Aorta (tissue), 5 donors: Measurements from ENCODE around the gene TMEM119. TPM values are rescaled to one million over a fixed set of nuclear protein-coding genes. Genes with fewer than 3 reads are reported as not detected.
"Not testable (repeated sequence)": the region's sequence is repeated elsewhere in the genome, so short reads cannot be mapped to it uniquely, and the experiment has no call there.

Experiments used
- ATAC-seq: fragments of 200-7000 bp; cut with Tn5 transposase; one replicate; pipeline ENCODE4 v1.9.1; 2022; ENCODE audit warnings: moderate library complexity; ENCODE audit not compliant: low FRiP score
- DNase-seq, 2 donors: peaks; one replicate each; pipeline ENCODE4 v3.0.0-alpha.2; 2020
- H3K27ac ChIP-seq, 2 donors: one replicate each; pipeline ENCODE4 v1.5.1; 2013; ENCODE audit warnings: low read length in 2 of 2, mild to moderate bottlenecking in 2 of 2, moderate library complexity in 2 of 2, control low read depth in 1 of 2, inconsistent platforms in 1 of 2, low read depth in 1 of 2
- H3K27me3 ChIP-seq, 2 donors: one replicate each; pipeline ENCODE4 v1.6.1; 2013; ENCODE audit warnings: control low read depth in 1 of 2, low read length in 1 of 2, mild to moderate bottlenecking in 1 of 2, moderate library complexity in 1 of 2; ENCODE audit not compliant: insufficient read depth in 2 of 2, control insufficient read depth in 1 of 2
- H3K36me3 ChIP-seq, 2 donors: one replicate each; pipeline ENCODE4 v1.6.1; 2013; ENCODE audit warnings: control low read depth in 1 of 2, low read length in 1 of 2, mild to moderate bottlenecking in 1 of 2; ENCODE audit not compliant: insufficient read depth in 2 of 2, control insufficient read depth in 1 of 2
- H3K4me1 ChIP-seq, 2 donors: one replicate each; pipeline ENCODE4 v1.6.1; 2013; ENCODE audit warnings: low read length in 2 of 2, control low read depth in 1 of 2, mild to moderate bottlenecking in 1 of 2, moderate library complexity in 1 of 2; ENCODE audit not compliant: insufficient read depth in 2 of 2, control insufficient read depth in 1 of 2
- H3K4me3 ChIP-seq, 2 donors: one replicate each; pipeline ENCODE4 v1.5.1; 2013; ENCODE audit warnings: low read length in 2 of 2, control low read depth in 1 of 2, mild to moderate bottlenecking in 1 of 2
- H3K9me3 ChIP-seq: one replicate; pipeline ENCODE4 v1.6.1; 2013; ENCODE audit warnings: mild to moderate bottlenecking, low read length; ENCODE audit not compliant: control insufficient read depth
- WGBS, 2 donors: extraction: QIAGEN DNeasy Blood & Tissue Kit; methylation state at CpG; one replicate each; pipeline ENCODE4 v1.1.7; 2013; 5-methylcytosine and 5-hydroxymethylcytosine counted together
- intact Hi-C, 2 donors: fragments of 100-400 bp; cut with DNase I; formaldehyde crosslinking; loops; one replicate each; pipeline versions ENCODE4 v1.14.2 to v1.15.0; 2022
- microRNA-seq, 2 donors: library from miRNA; unstranded; fragments of <30 nt; microRNA quantifications; one replicate each; pipeline ENCODE4 v1.2.0, GENCODE V29; 2020
- polyA plus RNA-seq, 2 donors: library from polyadenylated mRNA; stranded (reverse); fragments of 200-250 nt; gene quantifications; one replicate each; pipeline ENCODE4 v1.2.3, GENCODE V29; 2013
- total RNA-seq, 2 donors: library from RNA; stranded (reverse); fragmentation: NEBNext Ultra II Directional; extraction: Animal tissue kit (Norgen Biotek cat#: 25700); gene quantifications; one replicate each; pipeline ENCODE4 v1.2.1, GENCODE V29; 2021
- donor health status: healthy with polysubstance abuse.
- donor health status: Bipolar disorder and iron deficiency.
- donor health status: DM: no; HTN: no; CAD: no.
- donor health status: DM: no; HTN: no; CAD: no.
- donor health status: DM: yes; HTN: yes; CAD: no.

The TMEM119 gene
- total and polyA plus RNA-seq, 4 donors: 0.26 to 21.1 (median 8.0) TPM

DNA sequence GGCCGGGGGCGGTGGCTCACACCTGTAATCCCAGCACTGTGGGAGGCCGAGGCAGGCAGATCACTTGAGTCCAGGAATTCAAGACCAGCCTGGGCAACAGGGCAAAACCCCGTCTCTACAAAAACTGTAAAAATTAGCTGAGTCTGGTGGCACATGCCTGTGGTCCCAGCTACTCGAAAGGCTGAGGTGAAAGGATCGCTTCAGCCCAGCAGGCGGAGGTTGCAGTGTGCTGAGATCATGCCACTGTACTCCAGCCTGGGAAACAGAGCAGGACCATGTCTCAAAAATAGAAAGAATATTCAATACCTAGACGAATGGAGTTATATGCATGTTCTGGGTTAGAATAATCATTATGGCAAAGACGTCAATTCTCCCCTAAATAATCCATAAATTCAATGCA, 42.5 kb downstream of the TMEM119 start:
- H3K4me1 ChIP-seq, intact Hi-C loops, H3K4me3 ChIP-seq, DNase-seq, ATAC-seq, H3K27me3 ChIP-seq, H3K36me3 ChIP-seq, H3K27ac ChIP-seq, H3K9me3 ChIP-seq: not testable (repeated sequence)
- WGBS, 2 donors: 85 to 87% methylated on average over 9 of the region's 9 CpGs

GRCh38 chr12:108553799-108554198, 44.1 kb downstream of the TMEM119 start:
- Histone ChIP-seq H3K27ac (no peak overlapping the region), H3K4me1 (no peaks in the 10 kb centered on the region), H3K36me3 (peaks cover 0 to 4% of the 10 kb centered on the region in 2 donors), H3K27me3 (no peaks in the 10 kb centered on the region), H3K4me3 (no peak overlapping the region), H3K9me3 (no peaks in the 10 kb centered on the region)
- ATAC-seq (no peak), DNase-seq (no peak)
- intact Hi-C loops: no loop called here
- 89 to 92% methylated on average over 5 of the region's 5 CpGs for WGBS, 2 donors

DNA sequence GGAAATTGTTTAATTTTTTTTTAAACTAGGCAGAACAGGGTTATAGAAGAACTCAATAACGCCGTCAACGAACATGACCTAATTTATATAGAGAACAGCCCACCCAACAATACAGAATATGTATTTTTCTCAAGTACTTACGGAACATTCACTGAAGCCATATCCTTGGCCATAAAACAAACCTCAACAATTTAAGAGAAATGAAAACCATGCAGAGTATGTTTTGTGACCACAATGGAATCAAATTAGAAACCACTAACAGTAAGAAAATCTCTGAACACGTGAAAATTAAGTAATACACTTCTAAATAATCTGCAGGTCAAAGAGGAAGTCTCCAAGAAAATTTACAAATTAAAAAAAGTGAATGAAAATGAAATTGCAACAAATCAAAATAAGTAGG, 46.3 kb downstream of the TMEM119 start:
- H3K4me1 ChIP-seq: no peaks in the 10 kb centered on the region
- 79% methylated on average over 5 of the region's 5 CpGs for WGBS, 2 donors
- no peaks in the 10 kb centered on the region for H3K36me3 ChIP-seq
- H3K4me3 ChIP-seq: no peak overlapping the region
- H3K9me3 ChIP-seq: no peaks in the 10 kb centered on the region
- H3K27ac ChIP-seq: no peak overlapping the region
- ATAC-seq (no peak), DNase-seq (no peak)
- intact Hi-C loops: no loop called here
- H3K27me3 ChIP-seq: no peaks in the 10 kb centered on the region

DNA sequence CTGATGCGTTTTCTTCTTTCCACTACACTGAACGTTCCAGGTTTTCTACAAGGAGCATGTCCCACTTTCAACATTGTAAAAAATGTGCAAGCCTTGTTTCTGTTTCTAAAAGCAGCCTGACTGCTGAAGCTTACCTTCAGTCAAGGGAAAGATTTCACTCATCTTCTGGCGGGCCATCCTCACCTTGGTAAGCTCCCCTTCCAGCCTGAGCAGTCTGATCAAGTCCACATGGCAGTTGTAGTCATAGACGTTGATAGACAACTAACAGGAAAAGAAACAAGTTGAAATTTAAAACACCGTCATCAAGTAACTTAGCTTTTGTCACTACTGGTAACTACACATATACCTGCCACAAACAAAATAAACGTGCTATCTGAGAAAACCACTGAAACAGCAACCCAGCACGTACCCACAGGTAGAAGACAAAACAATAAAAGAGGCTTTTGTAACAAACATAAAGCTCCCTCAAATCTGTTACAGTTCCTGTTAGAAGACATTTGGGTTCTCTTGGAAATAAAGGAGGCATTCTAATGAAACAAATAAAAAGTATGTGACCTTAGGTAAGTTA, 48.8 kb downstream of the TMEM119 start:
- DNase-seq (no peak), ATAC-seq (no peak)
- H3K36me3 ChIP-seq: peaks cover 2 to 6% of the 10 kb centered on the region in 2 donors
- H3K4me3 ChIP-seq: no peak overlapping the region
- H3K27ac ChIP-seq: no peak overlapping the region
- WGBS, 2 donors: 50 to 51% methylated on average over 7 of the region's 7 CpGs
- H3K9me3 ChIP-seq: no peaks in the 10 kb centered on the region
- intact Hi-C loops: no loop called here
- no peaks in the 10 kb centered on the region for H3K27me3 ChIP-seq
- H3K4me1 ChIP-seq: no peaks in the 10 kb centered on the region

- DNase-seq (no peak), ATAC-seq (no peak)
- Histone ChIP-seq H3K27ac (no peak overlapping the region), H3K4me1 (no peaks in the 10 kb centered on the region), H3K9me3 (no peaks in the 10 kb centered on the region), H3K27me3 (no peaks in the 10 kb centered on the region), H3K4me3 (no peak overlapping the region), H3K36me3 (peaks cover 2 to 8% of the 10 kb centered on the region in 2 donors)
- 77% methylated on average over 9 of the region's 9 CpGs for WGBS, 2 donors
- intact Hi-C loops: no loop called here
These were observed 50.2 kb downstream of the TMEM119 start for GRCh38 chr12:108547686-108548085.

DNA sequence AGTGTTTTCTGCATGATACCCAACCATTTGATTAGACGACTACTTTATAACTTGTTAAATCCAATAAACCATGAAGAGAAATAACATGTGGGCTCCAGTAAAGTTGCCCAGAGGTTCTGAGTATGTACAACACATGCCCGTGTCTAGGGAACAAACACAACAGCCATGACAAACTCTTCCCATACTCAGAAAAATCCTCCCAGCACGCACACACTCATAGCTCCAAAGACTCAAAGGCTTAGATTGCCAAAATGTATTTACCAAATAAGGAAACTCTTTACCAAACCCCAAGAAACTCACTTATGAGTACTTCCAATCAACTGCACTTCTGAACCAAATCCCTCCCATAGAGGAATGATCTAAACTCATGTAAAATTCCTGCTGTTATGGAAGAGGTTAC, 54.2 kb downstream of the TMEM119 start:
- ATAC-seq (no peak), DNase-seq (no peak)
- peaks cover 2 to 8% of the 10 kb centered on the region in 2 donors for H3K36me3 ChIP-seq
- H3K27me3 ChIP-seq: no peaks in the 10 kb centered on the region
- no peak overlapping the region for H3K4me3 ChIP-seq
- H3K9me3 ChIP-seq: no peaks in the 10 kb centered on the region
- 84 to 85% methylated on average over 3 of the region's 3 CpGs for WGBS, 2 donors
- intact Hi-C loops: no loop called here
- no peaks in the 10 kb centered on the region for H3K4me1 ChIP-seq
- H3K27ac ChIP-seq: no peak overlapping the region

DNA sequence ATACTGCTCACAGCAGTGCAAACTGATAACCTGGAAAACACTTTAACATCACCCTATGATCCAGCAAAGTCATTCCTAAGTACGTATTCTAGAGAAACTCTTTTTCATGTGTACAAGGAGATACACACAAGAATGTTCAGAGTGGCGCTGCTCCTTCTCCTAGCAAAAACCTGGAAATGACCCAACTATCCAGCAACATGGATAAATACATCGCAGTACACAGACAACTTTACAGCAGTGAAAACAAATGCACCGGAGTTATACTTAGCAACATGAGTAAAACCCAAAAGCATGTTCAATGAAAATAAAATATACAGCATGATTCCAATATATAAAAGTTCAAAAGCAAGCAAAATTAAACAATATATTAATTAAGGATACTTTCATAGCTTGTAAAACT, 55.6 kb downstream of the TMEM119 start:
- Histone ChIP-seq H3K4me3 (no peak overlapping the region), H3K27ac (no peak overlapping the region), H3K36me3 (peaks cover 2 to 10% of the 10 kb centered on the region in 2 donors), H3K4me1 (no peaks in the 10 kb centered on the region), H3K27me3 (no peaks in the 10 kb centered on the region), H3K9me3 (no peaks in the 10 kb centered on the region)
- DNase-seq (no peak), ATAC-seq (no peak)
- intact Hi-C loops: no loop called here
- WGBS, 2 donors: 72 to 73% methylated on average over 4 of the region's 4 CpGs

Small RNA genes lying within 50 kb of the gene (microRNA-seq; reads per million reads assigned to microRNA genes)
- 0 reads per million in 2 donors for gene MIR4496

Other genes with a start within 250 kb of the TMEM119 start
- gene FICD, start 82.8 kb downstream of the TMEM119 start, total RNA-seq: 10 to 100 TPM in 1 of 2 donors, 1 to 10 TPM in 1; 6.5 to 14.5 TPM
- 1 to 10 TPM in 1 of 2 donors, under 1 TPM in 1; 0.63 to 3.7 TPM for gene FICD, start 82.8 kb downstream of the TMEM119 start, polyA plus RNA-seq
- gene SART3, start 36.9 kb downstream of the TMEM119 start, total RNA-seq: 10 to 100 TPM; 49.3 to 51.3 TPM
- gene SART3, start 36.9 kb downstream of the TMEM119 start, polyA plus RNA-seq: 10 to 100 TPM; 11.5 to 20.6 TPM
- 100 to 1,000 TPM; 129 to 144 TPM for gene ISCU, start 35.5 kb downstream of the TMEM119 start, total RNA-seq
- 100 to 1,000 TPM; 261 to 297 TPM for gene ISCU, start 35.5 kb downstream of the TMEM119 start, polyA plus RNA-seq
- gene SELPLG, start 35.8 kb upstream of the TMEM119 start, total RNA-seq: 10 to 100 TPM in 1 of 2 donors, 1 to 10 TPM in 1; 8.1 to 13.0 TPM
- gene SELPLG, start 35.8 kb upstream of the TMEM119 start, polyA plus RNA-seq: 1 to 10 TPM in 1 of 2 donors, under 1 TPM in 1; 0.87 to 5.4 TPM
- gene CORO1C, start 133.4 kb upstream of the TMEM119 start, total RNA-seq: 100 to 1,000 TPM; 207 to 387 TPM
- gene CORO1C, start 133.4 kb upstream of the TMEM119 start, polyA plus RNA-seq: 100 to 1,000 TPM in 1 of 2 donors, 10 to 100 TPM in 1; 68.0 to 145 TPM